Left ventricle myocardium superior (tissue), 1 donor: ENCODE data around the gene KLHL35. TPM values are rescaled to one million over a fixed set of nuclear protein-coding genes. Genes with fewer than 3 reads are reported as not detected.
A peak's percentile ranks its signal among the peaks of the same experiment; 100 is the strongest.

ENCODE experiments used
- ATAC-seq: fragments of 200-7000 bp; cut with Tn5 transposase; one replicate; pipeline ENCODE4 v1.9.1; 2020; ENCODE audit warnings: mild to moderate bottlenecking, moderate library complexity
- DNase-seq: peaks from one replicate; pipeline ENCODE4 v3.0.0-alpha.2; 2020
- intact Hi-C: fragments of 100-400 bp; cut with micrococcal nuclease; formaldehyde crosslinking; loops from one replicate; pipeline ENCODE4 v1.11.0; 2022
- total RNA-seq: library from RNA; stranded (reverse); fragmentation: NEBNext Ultra II Directional; extraction: Animal tissue kit (Norgen Biotek cat#: 25700); gene quantifications from one replicate; pipeline ENCODE4 v1.2.1, GENCODE V29; 2021
- donor health status: DM: no; HTN: yes; CAD: no; lungs with severe emphysema.

Gene KLHL35
- total RNA-seq, 1 donor from 2014 or later: 0.89 TPM

DNA sequence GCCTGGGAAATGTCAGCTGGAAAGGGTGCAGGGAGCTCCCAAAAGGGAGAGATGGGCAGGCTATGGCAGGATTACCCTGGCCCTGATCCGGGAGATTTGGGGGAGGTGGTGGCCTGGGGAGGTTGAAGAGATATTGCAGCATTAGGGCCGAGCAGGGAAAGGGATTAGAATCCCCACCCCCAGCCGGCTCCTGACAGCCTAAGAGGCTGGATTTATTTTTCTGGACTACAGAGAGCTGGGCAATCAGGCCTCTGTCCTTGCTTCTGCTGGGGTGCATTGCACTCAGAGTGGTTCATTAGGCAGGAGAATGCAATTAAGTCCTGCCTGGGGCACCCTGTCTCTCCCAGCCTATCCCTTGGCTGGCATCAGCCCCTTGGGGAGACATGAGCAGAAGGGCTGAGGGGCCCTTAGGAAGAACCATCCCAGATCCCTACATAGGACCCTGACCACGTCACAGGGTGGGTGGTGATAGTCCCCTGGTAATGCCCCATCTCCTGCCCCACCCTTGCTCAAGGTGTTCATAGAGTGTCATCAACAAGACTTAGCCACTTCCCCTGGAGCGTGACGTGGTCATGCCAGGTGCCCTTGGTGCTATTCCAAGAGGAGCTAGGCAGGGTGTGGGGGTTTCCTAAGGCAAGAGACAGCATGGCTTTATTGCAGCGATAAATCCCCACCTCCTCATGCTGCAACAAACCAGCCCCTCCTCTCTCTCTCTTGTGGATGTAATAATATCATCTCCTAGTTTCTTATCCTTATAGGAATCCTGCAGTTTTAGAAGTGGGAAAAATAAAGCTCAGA is 38.4 kb upstream of the KLHL35 start:
- DNase-seq: no peak
- no peak for ATAC-seq
- intact Hi-C loops: no loop called here

DNA sequence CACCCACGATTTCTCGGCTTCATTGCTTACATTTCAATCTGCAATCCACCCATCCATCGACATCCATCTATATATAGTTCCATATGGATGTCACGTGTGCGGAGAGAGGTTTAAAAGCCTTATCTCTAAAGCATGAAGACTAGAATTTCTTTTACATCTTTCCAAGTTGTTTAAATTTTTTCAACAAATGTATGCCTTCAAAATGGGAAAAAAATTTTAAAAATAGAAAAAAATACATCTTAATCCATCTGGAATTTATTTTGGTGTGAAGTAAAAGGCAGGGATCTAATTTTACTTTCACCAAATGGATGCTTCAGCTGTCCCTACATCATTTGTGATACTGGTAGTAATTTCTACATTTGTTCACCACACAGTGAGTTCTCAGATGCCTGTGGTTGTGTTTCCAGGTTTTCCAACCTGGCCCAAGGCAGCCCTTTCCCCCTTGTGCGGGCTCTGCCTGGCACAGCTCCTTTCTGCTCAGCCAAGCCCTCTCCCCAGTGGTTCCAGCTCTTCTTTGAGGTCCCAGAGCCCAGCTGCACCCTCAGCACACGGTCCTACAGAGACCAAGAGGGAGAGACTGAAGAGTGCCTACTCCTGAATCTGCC is 37.6 kb upstream of the KLHL35 start:
- intact Hi-C loops: no loop called here
- DNase-seq (no peak), ATAC-seq (no peak)

DNA sequence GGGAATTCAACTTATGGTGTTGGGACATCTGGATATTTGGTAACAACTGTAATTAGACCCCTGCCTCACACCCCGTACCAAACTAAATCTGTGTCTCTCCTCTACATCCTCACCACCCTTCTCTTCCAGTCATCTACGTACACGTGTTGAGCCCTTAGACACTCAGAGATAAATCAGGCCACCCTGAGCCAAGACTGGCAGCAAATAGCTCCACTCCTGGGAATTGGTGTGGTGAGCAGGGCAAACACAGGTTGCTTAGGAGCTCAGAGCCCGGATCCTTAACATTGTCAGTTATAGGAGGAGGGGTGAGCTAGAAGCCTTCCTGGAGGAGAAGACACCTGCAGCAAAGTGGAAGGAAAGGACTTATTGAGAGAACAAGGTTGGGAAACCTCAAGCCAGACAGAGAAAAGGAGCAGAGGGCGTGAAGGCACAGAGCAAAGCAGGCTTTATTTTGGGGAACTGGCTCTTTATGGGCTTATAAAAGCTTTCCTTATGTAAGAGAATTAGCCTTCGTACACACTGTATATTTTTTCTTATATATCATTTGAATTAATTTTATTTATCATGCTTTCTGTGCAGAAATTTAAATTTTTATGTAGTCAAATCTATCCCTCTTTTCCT is 36.9 kb upstream of the KLHL35 start:
- DNase-seq (no peak), ATAC-seq (peak; percentile 12)
- intact Hi-C loops: no loop called here

DNA sequence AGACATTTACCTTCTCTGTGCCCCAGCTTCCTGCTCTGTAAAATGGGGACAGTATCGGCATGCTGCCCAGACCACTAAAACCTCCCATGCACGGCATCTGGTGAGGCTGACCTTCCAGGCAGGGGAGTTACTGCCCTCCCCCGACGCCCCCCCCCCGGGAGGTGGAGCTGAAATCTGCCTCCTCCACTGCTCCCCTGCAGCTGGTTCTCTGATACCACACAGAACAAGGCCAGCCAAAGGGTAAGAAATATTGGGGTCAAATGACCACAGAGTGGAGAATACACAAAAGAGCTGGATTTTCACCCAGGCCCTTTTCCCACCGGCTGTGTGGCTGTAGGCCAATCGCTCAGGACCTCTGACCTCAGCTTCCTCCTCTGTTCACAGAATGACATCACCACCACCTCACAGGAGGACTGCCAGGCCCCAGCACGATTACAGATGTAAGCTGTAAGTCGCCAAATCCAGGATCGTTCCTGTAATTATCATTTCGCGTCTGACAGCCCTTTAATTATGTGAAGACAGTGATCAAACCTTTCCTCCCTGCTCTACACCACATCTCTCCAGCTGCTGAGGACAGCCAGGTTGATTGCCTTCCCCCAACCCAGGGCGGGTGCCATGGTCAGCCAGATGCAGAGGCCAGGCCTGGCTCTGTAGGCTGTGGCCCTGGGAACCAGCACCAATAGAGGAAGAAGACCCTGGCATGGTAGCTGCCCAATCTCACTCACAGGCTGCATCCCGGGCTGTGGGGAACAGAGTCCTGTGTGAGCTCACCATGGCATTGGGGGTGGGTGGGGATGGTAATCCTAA is 35.7 kb upstream of the KLHL35 start:
- DNase-seq: peak; percentile 81
- intact Hi-C loops: no loop called here
- ATAC-seq: peak; percentile 74

DNA sequence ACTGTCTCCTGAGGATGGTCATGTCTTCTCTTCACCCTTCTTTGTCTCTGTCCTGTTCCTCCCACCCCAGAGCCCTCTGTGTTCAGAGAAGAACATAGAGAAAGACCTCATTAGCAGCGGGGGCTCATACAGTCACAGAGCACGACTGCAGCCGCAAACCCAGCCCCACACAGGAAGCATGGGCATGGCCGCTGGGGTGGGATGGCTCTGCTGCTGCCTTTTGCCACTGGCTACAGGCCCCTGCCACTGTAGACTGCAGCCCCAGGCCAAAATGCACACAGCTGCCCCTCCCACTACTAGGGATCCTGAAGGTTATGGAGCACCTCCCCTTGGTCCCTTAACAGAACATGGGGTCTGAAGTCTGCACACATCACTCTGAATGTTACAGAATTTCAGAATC is 34.9 kb upstream of the KLHL35 start:
- ATAC-seq (no peak), DNase-seq (no peak)
- intact Hi-C loops: no loop called here

- ATAC-seq (no peak), DNase-seq (no peak)
- intact Hi-C loops: no loop called here
These were observed 34.3 kb upstream of the KLHL35 start for GRCh38 chr11:75467311-75467710.

- ATAC-seq (no peak), DNase-seq (no peak)
- intact Hi-C loops: no loop called here
These were observed 32.9 kb upstream of the KLHL35 start for GRCh38 chr11:75465701-75466531.

GRCh38 chr11:75463106-75463774 is 30.2 kb upstream of the KLHL35 start:
- intact Hi-C loops: no loop called here
- ATAC-seq: no peak

DNA sequence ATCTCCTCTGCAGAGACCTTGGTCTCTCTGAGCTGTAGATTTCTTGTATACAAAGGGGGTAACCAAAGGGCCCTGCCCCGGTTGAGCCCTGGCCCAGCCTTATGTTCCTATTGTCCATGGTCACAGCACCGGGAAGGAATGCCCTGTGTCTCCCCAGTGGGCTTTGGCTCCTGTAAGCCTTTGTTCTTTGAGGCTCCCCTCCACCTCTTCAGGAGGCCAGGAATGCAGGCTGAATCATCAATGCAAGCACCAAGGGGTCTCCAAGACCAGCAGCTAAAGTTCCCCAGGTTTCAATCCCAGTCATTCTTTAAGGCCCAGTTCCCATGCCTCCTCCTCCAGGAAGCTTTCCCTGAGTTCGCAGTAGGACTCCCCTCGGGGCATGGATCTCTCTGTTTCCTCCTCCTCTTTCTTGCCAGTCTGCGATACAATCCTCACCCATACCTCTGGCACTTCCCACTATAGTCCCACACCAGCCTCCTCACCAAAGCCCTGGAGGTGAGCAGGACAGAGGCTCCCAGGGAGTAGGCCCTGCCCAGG is 29.2 kb upstream of the KLHL35 start:
- no peak for DNase-seq
- intact Hi-C loops: no loop called here
- no peak for ATAC-seq

More at GRCh38 chr11:75463106-75463774, 30.2 kb upstream of the KLHL35 start:
- no peak for DNase-seq

- no peak for DNase-seq
- intact Hi-C loops: no loop called here
- no peak for ATAC-seq
These were observed 28.1 kb upstream of the KLHL35 start for GRCh38 chr11:75461151-75461550.

DNA sequence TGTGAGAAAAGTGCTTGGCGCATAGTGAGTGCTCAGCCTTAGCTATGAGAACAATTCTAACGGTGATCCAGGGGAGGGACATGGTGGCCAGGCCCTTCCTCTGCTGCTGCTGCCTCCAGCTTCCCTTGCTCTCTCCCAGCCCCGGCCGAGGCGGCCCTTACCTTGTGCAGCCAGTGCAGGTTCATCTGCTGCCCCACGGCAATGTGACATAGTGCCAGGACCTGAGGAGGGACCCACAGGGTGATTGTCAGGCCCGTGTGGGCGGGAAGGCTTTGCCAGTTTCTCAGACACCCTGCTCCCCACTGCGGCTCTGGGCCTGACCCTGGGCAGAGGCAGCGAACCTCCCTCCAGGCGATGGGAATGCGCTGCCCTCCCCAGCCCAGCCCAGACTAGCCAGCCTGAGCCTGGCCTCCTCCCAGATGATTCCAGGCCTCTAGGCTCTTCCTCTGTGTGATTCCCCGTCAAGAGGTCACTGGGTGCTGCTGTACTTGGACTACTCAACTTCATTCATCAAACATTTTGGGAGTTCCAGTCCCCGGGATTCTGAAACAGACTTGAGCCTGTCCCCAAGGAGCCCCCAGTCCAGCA is 23.7 kb upstream of the KLHL35 start:
- ATAC-seq (no peak), DNase-seq (no peak)
- intact Hi-C loops: no loop called here

DNA sequence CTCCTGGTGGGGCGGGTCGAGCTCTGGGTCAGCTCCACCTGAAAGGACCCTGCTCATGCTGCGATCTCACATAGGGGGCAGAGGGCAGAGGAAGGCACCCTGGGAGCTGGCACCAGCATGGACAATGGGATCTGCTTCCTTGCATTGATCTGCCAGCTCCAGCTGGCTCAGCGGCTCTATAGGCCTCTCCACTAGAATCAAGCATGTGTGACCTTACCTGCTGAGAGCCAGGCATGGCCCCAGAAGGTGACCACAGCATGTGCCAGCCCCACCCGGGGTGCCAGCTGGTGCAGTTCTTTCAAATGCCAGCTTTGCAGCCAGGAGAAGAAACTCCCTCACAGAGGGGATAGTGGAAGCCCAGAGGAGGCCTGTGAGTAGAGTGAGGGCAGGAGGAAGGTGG is 22.0 kb upstream of the KLHL35 start:
- intact Hi-C loops: no loop called here
- ATAC-seq (no peak), DNase-seq (no peak)

GRCh38 chr11:75453916-75454655 is 21.1 kb upstream of the KLHL35 start:
- intact Hi-C loops: no loop called here
- ATAC-seq (no peak), DNase-seq (no peak)

DNA sequence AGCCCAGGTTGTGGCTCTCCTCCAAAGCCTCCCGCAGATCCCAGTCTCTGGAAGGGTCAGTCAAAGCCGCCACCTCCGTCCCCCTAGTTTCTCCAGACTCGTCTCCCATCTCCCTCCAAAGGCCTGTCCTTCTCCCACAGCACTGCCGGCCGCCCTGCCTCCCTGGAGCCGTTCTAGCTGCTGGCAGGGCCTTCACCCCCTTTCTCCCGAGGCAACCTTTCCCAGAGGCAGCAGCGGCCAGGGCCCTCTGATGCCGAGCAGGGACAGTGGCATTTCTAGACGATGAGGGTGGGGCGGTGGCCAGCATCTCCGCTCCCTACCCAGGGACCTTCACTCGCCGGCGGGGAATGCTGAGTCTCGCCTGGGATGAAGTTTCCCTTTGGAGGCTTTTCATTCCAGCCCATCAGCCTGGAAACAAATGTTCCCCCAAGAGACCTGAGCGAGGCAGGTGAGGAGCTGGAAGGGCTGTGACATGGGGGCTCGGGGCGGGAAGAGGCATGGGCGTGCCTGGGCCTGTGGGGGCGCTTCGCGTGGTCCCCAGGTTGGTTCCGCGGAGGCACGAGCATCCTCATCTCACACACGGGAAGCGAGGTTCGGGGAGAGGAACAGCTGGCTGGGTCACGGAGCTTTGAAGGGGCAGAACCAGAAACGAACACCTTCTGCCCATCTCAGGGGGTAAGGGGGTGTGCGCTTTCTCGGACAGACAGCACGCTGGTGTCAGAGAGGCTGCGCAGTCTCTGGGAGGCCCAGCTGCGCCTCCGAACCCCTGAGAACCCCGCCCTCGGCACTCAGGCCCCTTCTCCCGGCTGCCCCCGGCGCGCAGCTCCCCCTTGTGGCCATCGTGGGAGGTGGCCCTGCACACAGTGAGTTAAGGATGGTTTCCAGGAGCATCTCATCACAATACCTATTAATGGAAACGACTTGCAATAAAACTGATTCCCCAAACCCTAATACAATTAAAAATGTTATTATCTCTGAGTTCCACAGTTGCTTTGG is 18.1 kb upstream of the KLHL35 start:
- ATAC-seq (no peak), DNase-seq (no peak)
- intact Hi-C loops: no loop called here

DNA sequence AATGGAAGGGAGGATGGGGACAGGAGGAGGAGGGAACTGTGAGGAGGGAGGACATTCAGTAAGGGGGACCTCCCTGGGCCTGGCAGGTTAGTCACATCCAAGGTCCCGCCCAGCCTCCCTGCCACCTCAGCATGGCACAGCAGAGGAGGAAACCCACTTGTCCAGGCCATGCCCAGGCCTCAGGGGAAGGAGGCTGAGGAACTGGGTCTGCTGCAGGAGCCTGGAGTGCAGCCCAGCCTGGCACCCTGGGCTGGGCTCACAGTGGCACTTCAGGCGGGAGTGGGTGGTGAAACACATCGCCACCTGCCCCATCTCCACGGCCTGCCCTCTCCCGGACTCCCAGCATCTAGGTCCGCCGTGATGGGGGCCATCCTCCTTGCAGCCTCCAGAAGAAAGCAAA is 17.2 kb upstream of the KLHL35 start:
- DNase-seq: no peak
- intact Hi-C loops: no loop called here
- ATAC-seq: no peak

- ATAC-seq (no peak), DNase-seq (no peak)
- intact Hi-C loops: no loop called here
These were observed 16.8 kb upstream of the KLHL35 start for GRCh38 chr11:75449776-75450175.
